Stimulated activated CD4-positive, alpha-beta T cell treated with anti-CD3 and anti-CD28 coated beads, TNF-alpha, amount 100 ng/mL, for 4 hours (primary cell): Measurements from ENCODE around the gene LRRC4.

Source experiments
- DNase-seq, 3 experiments: peaks; one replicate each; pipeline ENCODE4 v3.0.0-alpha.2; 2020; ENCODE audit warnings: low read depth in 3 of 3

The LRRC4 gene

GRCh38 chr7:128059143-128059988 lies 28.1 kb upstream of the LRRC4 start:
- no peak for DNase-seq

GRCh38 chr7:128057909-128058308 lies 26.7 kb upstream of the LRRC4 start:
- no peak for DNase-seq

GRCh38 chr7:128056901-128057300 lies 25.7 kb upstream of the LRRC4 start:
- no peak for DNase-seq

GRCh38 chr7:128055637-128056036 lies 24.4 kb upstream of the LRRC4 start:
- DNase-seq = no peak

- no peak for DNase-seq
Observed at GRCh38 chr7:128054511-128054910, 23.3 kb upstream of the LRRC4 start.

GRCh38 chr7:128053991-128054390 lies 22.8 kb upstream of the LRRC4 start:
- no peak for DNase-seq

GRCh38 chr7:128053023-128053422 lies 21.8 kb upstream of the LRRC4 start:
- DNase-seq = no peak

- no peak for DNase-seq
Observed at GRCh38 chr7:128052404-128052803, 21.2 kb upstream of the LRRC4 start.

GRCh38 chr7:128045766-128046165 lies 14.5 kb upstream of the LRRC4 start:
- no peak for DNase-seq

GRCh38 chr7:128045158-128045557 lies 13.9 kb upstream of the LRRC4 start:
- no peak for DNase-seq

GRCh38 chr7:128044064-128044463 lies 12.8 kb upstream of the LRRC4 start:
- no peak for DNase-seq

- DNase-seq = no peak
Observed at GRCh38 chr7:128042012-128042411, 10.8 kb upstream of the LRRC4 start.

- no peak for DNase-seq
Observed at GRCh38 chr7:128041203-128041602, 10.0 kb upstream of the LRRC4 start.

GRCh38 chr7:128040205-128040604 lies 9.0 kb upstream of the LRRC4 start:
- DNase-seq = no peak

- no peak for DNase-seq
Observed at GRCh38 chr7:128039544-128039953, 8.3 kb upstream of the LRRC4 start.

GRCh38 chr7:128037880-128038619 lies 6.8 kb upstream of the LRRC4 start:
- DNase-seq = no peak

- DNase-seq = no peak
Observed at GRCh38 chr7:128037081-128037480, 5.8 kb upstream of the LRRC4 start.

GRCh38 chr7:128036226-128036940 lies 5.1 kb upstream of the LRRC4 start:
- no peak for DNase-seq

GRCh38 chr7:128035712-128036111 lies 4.5 kb upstream of the LRRC4 start:
- no peak for DNase-seq

- DNase-seq = no peak
Observed at GRCh38 chr7:128034825-128035224, 3.6 kb upstream of the LRRC4 start.

- no peak for DNase-seq
Observed at GRCh38 chr7:128033246-128033645, 2.0 kb upstream of the LRRC4 start.

GRCh38 chr7:128032605-128033235 lies 1.5 kb upstream of the LRRC4 start:
- DNase-seq = no peak
